Measurements from ENCODE around the gene ADAM21. TPM values are rescaled to one million over a fixed set of nuclear protein-coding genes. Genes with fewer than 3 reads are reported as not detected.
"Not testable (repeated sequence)": the region's sequence is repeated elsewhere in the genome, so short reads cannot be mapped to it uniquely, and the experiment has no call there.

ADAM21 gene
- polyA plus RNA-seq, 2 of the 4 experiments (the other 2 are of a cell fraction): 0.04 to 0.12 TPM

DNA sequence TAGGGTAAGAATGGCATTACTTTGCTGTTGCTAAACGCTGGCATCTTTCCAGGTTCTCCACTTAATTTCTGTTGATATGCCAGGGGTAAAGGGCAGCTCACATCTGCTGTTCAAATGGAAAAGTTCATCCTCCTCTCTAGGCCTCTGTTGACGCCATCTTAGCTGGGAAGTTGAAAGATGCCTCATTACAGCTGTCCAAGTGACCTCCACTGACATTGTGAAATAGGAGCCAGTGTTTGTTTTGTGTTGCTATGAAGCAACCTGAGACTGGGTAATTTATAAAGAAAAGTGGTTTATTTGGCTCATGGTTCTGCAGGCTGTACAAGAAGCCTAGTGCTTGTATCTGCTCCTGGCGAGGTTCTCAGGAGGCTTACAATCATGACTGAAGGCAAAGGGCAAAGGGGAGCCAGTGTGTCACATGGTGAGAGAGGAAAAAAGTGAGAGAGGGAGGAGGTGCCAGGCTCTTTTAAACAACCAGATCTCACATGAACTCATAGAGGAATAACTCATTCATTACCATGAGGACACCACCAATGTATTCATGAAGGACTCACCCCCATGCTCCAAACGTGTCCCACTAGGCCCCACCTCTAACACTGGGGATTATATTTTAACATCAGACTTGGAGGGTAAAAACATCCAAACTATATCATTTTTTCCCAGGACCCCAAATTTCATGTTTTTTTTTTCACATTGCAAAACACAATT lies 3.2 kb upstream of the ADAM21 start:
- POLR2A ChIA-PET: no interaction called here
- CTCF ChIA-PET: no interaction called here
- WGBS (ENCODE audit: missing lambda C conversion rate): 29% methylated on average over 4 of the region's 4 CpGs
- FAIRE-seq (no peak), ATAC-seq (no peak), DNase-seq (ENCODE audit: low read depth in 1 of 2, low spot score in 1 of 2) (peak in 1 of 2 experiments; percentile 48)
- Histone ChIP-seq H3K4me3 (no peak overlapping the region), H3K4me1 (no peaks in the 10 kb centered on the region), H3K9me3 (peaks cover 8% of the 10 kb centered on the region; the same call in 2 of the 3 replicates), H3K27ac (no peak overlapping the region), H3K4me2 (no peak overlapping the region)
- no peak for TF ChIP-seq GATA3 (IDR thresholded peaks at IDR 0.05; ENCODE audit: borderline replicate concordance)
- TF ChIP-seq CEBPB (IDR thresholded peaks at IDR 0.05): peak; percentile 47; a peak in 2 of 4 replicates

DNA sequence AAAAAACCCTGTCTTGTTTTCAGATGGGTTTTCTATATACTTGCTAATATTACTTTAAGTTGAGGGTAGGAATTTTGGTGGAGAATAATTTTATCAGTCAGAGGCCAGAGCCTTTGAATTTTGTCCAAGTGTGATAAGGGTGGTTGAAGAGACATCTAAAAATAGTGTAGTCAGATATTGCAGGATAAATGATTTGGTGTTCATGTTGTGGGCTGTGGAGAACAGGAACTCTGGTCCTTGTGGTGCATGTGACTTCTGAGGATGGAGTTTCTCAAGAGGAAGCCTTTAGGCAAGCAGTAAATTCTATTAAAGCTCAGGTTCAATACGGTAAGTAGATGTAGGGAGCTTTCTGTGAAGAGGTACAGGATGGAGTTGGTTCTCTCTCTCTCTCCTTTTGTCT lies 2.8 kb downstream of the ADAM21 start:
- no peak for DNase-seq (ENCODE audit: low read depth in 1 of 2, low spot score in 1 of 2)
- no peaks in the 10 kb centered on the region for H3K4me1 ChIP-seq
- ChIA-PET POLR2A (no interaction called here), CTCF (no interaction called here)
- TF ChIP-seq NPAS2 (CRISPR knock-in tag; IDR thresholded peaks at IDR 0.05; ENCODE audit: borderline replicate concordance) (no peak), ZSCAN20 (CRISPR knock-in tag; IDR thresholded peaks at IDR 0.05) (no peak), HDAC2 (IDR thresholded peaks at IDR 0.05) (no peak), POLR2AphosphoS2 (conservative IDR thresholded peaks at IDR 0.05; ENCODE audit: low read length) (no peak), HEYL (CRISPR knock-in tag; IDR thresholded peaks at IDR 0.05) (no peak), SREBF2 (IDR thresholded peaks at IDR 0.05) (no peak), CBX8 (IDR thresholded peaks at IDR 0.05) (no peak), RCOR1 (IDR thresholded peaks at IDR 0.05; ENCODE audit: low read depth, low read length) (no peak), KDM1A (IDR thresholded peaks at IDR 0.05; ENCODE audit: low read depth) (no peak)
- TF ChIP-seq, protein P1, sequence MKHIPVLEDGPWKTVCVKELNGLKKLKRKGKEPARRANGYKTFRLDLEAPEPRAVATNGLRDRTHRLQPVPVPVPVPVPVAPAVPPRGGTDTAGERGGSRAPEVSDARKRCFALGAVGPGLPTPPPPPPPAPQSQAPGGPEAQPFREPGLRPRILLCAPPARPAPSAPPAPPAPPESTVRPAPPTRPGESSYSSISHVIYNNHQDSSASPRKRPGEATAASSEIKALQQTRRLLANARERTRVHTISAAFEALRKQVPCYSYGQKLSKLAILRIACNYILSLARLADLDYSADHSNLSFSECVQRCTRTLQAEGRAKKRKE (CRISPR knock-in tag; IDR thresholded peaks at IDR 0.05; ENCODE audit: low read depth): no peak
- ATAC-seq: no peak
- H3K4me3 ChIP-seq: no peak overlapping the region
- WGBS (ENCODE audit: missing lambda C conversion rate): 26% methylated on average over 1 of the region's 1 CpG
- no peak for FAIRE-seq
- no peak overlapping the region for H3K27ac ChIP-seq
- H3K4me2 ChIP-seq: no peak overlapping the region
- no peaks in the 10 kb centered on the region for H3K9me3 ChIP-seq

DNA sequence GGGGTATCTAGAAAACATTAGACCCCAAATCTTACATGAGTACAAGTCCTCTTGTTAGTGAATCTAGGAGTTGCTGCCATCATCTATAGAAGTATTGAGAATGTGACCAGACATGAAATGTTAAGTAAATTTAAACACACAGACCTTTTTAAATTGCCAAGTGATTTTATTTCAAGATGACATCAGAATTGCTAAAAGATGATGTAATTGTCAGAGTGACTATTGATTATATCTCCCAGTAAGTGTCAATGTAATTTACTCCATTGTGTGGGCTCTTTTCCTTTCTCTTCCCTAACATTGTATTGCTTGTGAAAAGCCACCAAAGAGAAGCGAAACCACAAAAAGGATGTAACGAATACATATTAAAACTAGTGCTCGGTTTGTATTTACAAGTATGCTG lies 16.8 kb downstream of the ADAM21 start:
- FAIRE-seq (peak; percentile 18), ATAC-seq (no peak), DNase-seq (ENCODE audit: low read depth in 1 of 2, low spot score in 1 of 2) (no peak)
- Histone ChIP-seq H3K27ac (no peak overlapping the region), H3K4me3 (no peak overlapping the region), H3K4me1 (no peaks in the 10 kb centered on the region), H3K9me3 (no peaks in the 10 kb centered on the region), H3K4me2 (no peak overlapping the region)
- POLR2A ChIA-PET: no interaction called here
- 41% methylated on average over 3 of the region's 3 CpGs for WGBS (ENCODE audit: missing lambda C conversion rate)
- CTCF ChIA-PET: no interaction called here
- TF ChIP-seq, protein P2, sequence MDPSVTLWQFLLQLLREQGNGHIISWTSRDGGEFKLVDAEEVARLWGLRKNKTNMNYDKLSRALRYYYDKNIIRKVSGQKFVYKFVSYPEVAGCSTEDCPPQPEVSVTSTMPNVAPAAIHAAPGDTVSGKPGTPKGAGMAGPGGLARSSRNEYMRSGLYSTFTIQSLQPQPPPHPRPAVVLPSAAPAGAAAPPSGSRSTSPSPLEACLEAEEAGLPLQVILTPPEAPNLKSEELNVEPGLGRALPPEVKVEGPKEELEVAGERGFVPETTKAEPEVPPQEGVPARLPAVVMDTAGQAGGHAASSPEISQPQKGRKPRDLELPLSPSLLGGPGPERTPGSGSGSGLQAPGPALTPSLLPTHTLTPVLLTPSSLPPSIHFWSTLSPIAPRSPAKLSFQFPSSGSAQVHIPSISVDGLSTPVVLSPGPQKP (IDR thresholded peaks at IDR 0.05; ENCODE audit: low read depth, low read length): no peak
- TF ChIP-seq HOXB5 (CRISPR knock-in tag; IDR thresholded peaks at IDR 0.05) (no peak), CHD2 (IDR thresholded peaks at IDR 0.05; ENCODE audit: low read length, partially characterized antibody) (no peak), HDAC2 (IDR thresholded peaks at IDR 0.05) (no peak), TFCP2L1 (CRISPR knock-in tag; IDR thresholded peaks at IDR 0.05) (no peak), ZFP36 (IDR thresholded peaks at IDR 0.05; ENCODE audit: borderline replicate concordance, partially characterized antibody) (no peak), MAZ (IDR thresholded peaks at IDR 0.05; ENCODE audit: borderline replicate concordance, low read depth, low read length) (no peak), FOSL2 (IDR thresholded peaks at IDR 0.05) (no peak), FOSL2 (CRISPR knock-in tag; IDR thresholded peaks at IDR 0.05) (no peak), NR3C1 (IDR thresholded peaks at IDR 0.05) (no peak)

DNA sequence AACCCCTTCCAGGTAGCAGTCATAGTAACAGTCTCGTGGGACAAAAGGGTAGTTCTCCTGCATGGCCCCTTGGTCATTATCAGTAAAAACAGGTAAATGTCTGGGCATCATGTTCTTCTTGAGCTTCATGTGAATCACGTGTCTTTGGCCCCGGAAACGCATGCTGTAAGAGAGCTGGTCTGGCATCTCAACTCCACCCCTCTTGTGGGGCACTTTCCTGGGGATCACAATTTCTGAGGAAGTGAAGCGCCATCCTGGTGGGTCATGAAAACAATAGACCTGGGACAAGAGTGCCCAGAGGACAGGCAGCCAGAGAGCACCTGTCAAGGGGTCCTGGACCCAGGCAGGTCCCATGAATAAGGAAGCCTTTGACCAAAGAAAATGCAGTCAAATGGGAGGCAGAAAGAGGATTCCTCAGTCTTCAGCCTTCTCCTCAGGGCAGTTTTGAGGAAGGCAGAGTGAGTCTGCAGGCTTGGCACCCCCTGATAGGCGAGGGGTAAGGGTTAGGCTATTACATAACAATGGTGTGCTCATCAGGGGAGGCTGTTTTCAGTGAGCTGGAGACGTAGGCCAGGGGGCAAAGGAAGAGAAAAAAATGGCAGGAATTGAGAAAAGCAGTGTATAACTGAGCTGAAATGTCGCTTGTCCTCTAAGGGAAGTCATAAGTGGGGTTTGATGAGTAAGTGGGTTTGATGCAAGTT lies 19.0 kb downstream of the ADAM21 start:
- 16% methylated on average over 4 of the region's 8 CpGs for WGBS (ENCODE audit: missing lambda C conversion rate)

More for the DNA sequence above, 19.0 kb downstream of the ADAM21 start:
- CTCF ChIA-PET; FAIRE-seq; DNase-seq (ENCODE audit: low read depth in 1 of 2, low spot score in 1 of 2); POLR2A ChIA-PET; H3K9me3 ChIP-seq; H3K27ac ChIP-seq; H3K4me2 ChIP-seq; H3K4me3 ChIP-seq; H3K4me1 ChIP-seq; ATAC-seq: not testable (repeated sequence)

All from A549 (cell line).